HG03457 (cell line): ENCODE data around the gene GPX2.

ENCODE experiments used
- ATAC-seq: cut with Tn5 transposase; IDR thresholded peaks from one replicate; pipeline ENCODE4 v1.9.1; 2021; ENCODE audit warnings: moderate number of reproducible peaks; ENCODE audit not compliant: unreplicated experiment

Gene GPX2

GRCh38 chr14:64940336-64940910 is 2.1 kb downstream of the GPX2 start:
- no peak for ATAC-seq

GRCh38 chr14:64939817-64940190 is 2.7 kb downstream of the GPX2 start:
- ATAC-seq, result no peak

DNA sequence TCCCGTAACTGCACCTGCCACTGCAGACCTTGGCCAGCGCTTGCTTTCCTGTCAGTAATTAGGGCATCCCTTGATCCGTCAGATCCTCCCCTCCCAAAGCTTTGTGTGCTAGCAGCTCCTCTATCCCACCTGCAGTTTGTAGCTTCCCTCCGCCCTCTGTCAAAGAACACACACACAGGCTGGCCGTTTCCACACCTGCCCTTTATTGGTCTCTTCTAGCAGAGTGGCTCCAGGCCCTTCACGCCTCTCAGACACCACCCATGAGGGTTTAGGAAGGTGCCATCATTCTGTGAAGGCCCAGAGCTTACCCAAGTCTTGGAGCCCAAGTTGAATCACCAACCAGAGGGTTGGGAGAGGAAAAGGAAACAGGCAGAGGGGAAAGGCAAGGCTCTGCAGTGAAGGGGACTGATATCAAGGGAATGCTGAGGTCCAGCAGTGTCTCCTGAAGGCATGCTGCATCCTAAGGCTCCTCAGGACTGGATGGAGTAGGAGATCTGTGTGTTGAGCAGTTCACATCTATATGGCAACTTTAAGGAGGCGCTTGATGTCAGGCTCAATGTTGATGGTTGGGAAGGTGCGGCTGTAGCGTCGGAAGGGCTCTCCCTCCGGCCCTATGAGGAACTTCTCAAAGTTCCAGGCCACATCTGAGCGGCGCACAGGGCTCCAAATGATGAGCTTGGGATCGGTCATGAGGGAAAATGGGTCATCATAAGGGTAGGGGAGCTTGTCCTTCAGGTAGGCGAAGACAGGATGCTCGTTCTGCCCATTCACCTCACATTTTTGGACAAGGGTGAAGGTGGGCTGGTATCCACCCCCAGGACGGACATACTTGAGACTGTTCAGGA is 3.4 kb downstream of the GPX2 start:
- no peak for ATAC-seq

DNA sequence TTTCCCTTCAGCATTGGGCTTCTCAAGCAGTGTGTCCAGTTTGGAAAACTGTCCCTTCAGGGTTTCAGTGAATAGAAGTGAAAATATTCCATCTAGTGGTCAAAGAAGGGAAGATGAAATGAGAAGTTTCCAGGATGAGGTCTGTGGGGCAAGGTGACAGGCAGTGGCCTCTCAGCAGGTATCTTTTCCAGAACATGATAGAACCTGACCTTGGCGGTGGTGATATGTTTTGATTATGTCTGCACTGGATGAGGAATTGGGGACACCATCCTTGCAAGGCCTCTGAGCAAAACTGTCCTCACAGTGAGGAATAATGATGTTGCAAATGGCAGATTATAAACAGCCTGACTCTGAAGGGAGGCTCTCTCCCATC is 4.7 kb downstream of the GPX2 start:
- no peak for ATAC-seq

GRCh38 chr14:64937171-64937820 is 5.2 kb downstream of the GPX2 start:
- no peak for ATAC-seq

GRCh38 chr14:64935508-64935907 is 7.0 kb downstream of the GPX2 start:
- no peak for ATAC-seq

GRCh38 chr14:64934338-64934929 is 8.1 kb downstream of the GPX2 start:
- no peak for ATAC-seq

DNA sequence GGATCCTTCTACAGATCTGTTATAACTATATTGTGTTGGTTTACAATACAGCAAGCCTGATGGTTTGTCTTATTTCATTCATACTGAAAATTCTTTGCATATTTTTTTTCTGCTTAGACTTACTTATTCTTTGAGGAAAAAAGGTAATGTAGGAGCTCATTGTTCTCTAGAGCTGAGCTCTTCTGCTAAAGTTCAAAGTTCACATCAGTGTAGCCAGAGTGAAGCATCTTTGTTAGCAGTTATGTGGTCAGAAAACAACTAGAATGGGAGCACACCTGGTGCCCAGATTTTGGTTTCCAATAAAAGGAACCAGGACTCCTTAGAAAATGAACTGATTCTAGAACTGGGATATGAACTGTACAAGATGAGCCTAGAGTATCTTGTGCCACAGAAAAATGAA is 10.3 kb downstream of the GPX2 start:
- no peak for ATAC-seq

DNA sequence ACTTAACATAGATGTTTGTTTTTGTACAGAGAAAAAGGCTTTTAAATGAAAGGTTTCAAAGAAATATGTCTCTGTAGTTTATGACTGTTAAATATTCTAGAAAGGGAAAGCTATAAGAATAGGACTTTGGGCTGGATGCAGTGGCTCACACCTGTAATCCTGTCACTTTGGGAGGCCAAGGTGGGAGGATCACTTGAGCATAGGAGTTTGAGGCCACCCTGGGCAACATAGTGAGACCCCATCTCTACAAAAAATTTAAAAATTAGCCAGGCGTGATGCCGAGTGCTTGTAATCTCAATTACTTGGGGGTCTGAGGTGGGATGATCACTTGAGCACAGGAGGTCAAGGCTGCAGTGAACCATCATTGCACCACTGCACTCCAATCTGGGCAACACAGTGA is 11.4 kb downstream of the GPX2 start:
- ATAC-seq, result no peak

GRCh38 chr14:64930085-64930843 is 12.3 kb downstream of the GPX2 start:
- ATAC-seq, result no peak

- no peak for ATAC-seq
Observed at GRCh38 chr14:64929014-64929359, 13.6 kb downstream of the GPX2 start.

GRCh38 chr14:64928239-64929013 is 14.1 kb downstream of the GPX2 start:
- no peak for ATAC-seq

DNA sequence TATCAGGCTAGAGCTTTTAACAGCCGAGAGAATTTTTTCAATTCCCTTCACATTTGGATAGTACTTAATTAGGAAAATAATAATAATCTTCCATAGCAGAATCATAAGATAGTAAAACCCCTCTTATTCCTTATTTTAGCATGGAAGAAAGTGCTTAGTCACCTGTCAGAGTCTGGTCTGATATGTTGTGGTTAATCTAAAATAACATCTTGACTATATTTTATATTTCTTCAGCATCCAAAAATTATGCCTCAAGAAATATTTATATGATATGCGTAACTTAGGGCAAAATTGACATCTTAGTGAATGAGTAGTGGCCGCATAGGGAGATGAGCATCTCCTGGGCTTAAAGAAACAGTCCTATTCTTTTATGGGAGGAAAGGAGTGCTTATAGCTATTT is 15.5 kb downstream of the GPX2 start:
- no peak for ATAC-seq

GRCh38 chr14:64926398-64926995 is 16.0 kb downstream of the GPX2 start:
- no peak for ATAC-seq

DNA sequence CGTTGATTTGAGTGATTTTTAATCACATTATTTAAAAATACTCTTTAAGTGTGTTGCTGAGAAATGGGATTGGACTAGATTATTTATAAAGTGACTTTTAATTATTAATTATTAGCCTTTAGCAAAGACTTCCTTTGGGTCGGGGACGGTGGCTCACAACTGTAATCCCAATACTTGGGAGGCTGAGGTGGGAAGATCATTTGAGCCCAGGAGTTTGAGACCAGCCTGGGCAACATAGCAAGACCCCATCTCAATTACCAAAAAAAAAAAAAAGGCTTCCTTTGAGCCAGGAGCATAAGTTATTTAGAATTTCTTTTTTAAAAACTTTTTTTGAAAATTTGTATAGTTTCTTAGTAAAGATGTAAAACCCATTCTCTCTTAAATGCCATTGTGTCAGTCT is 19.5 kb downstream of the GPX2 start:
- ATAC-seq, result no peak

GRCh38 chr14:64920465-64920864 is 22.1 kb downstream of the GPX2 start:
- ATAC-seq, result no peak

- ATAC-seq, result no peak
Observed at GRCh38 chr14:64919618-64920017, 22.9 kb downstream of the GPX2 start.

DNA sequence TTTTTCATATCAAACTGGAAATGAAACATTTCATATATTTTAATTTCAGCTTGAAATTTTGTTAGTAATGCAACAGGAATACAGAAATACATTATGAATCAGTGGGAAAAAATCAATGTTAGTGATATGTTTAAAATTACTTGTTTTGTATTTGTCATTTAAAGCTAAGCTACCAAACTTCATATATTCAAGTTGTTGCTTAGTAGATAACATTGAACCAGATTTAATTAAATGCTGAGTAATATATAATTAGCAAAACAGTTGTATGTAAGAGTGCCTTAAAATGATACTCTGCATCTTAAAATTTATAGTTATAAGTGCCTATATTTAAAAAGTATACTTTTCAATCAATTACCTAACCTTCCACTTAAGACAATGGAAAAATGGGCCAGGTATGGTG is 23.3 kb downstream of the GPX2 start:
- ATAC-seq, result no peak

DNA sequence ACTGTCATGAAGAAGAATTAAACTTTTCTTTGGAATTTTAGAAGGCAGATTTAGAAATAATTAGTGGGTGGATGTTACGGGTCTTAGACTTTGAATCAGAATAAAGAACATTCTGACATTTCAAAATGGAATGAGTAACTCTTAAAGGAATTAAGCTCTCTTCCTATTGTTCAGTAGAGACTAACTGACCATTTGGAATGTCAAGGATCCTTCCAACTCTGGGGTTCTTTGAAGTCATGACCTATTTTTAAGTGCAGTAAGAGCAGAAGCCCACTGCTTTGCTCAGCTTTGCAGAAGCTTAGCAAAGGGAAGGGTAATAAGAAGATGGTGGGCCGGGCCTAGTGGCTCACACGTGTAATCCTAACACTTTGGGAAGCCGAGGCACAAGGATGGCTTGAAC is 24.3 kb downstream of the GPX2 start:
- no peak for ATAC-seq

- no peak for ATAC-seq
Observed at GRCh38 chr14:64915797-64916196, 26.7 kb downstream of the GPX2 start.
